ENCODE results near the gene ASCL4. TPM values are rescaled to one million over a fixed set of nuclear protein-coding genes. Genes with fewer than 3 reads are reported as not detected.

ASCL4 gene
- total RNA-seq, 1 donor, result not detected

DNA sequence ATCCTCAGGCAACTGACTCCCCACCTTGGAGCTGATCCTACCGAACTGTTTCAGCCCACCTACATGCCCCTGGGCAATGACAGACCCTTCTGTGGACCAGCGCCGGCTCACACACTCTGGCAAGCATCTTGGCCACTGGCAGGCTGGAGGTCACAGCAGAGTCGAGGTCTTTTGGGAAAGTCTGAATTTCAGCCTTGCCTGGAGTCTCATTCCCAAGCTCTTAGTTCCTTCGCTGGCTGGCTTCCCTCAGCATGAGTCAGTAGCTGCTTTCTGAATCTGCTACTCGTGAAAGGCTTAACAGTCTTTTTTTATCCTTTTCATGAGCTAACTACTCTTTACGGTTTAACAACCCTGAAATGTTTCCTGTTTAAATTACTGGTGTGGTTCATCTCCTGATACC, 44.5 kb downstream of the ASCL4 start:
- H3K27ac ChIP-seq (ENCODE audit: low read depth, low read length), result no peak overlapping the region
- no peak overlapping the region for H2AFZ ChIP-seq (ENCODE audit: low read length)
- H3K36me3 ChIP-seq (ENCODE audit: insufficient read depth, low read length), result no peaks in the 10 kb centered on the region
- H4K20me1 ChIP-seq (ENCODE audit: insufficient read depth, low read length), result no peaks in the 10 kb centered on the region
- peaks cover 3% of the 10 kb centered on the region for H3K27me3 ChIP-seq (ENCODE audit: insufficient read depth, low read length)
- H3K4me1 ChIP-seq (ENCODE audit: insufficient read depth, low read length), result peaks cover 11% of the 10 kb centered on the region
- no peaks in the 10 kb centered on the region for H3K79me2 ChIP-seq (ENCODE audit: insufficient read depth, low read length)
- TF ChIP-seq, protein P1, sequence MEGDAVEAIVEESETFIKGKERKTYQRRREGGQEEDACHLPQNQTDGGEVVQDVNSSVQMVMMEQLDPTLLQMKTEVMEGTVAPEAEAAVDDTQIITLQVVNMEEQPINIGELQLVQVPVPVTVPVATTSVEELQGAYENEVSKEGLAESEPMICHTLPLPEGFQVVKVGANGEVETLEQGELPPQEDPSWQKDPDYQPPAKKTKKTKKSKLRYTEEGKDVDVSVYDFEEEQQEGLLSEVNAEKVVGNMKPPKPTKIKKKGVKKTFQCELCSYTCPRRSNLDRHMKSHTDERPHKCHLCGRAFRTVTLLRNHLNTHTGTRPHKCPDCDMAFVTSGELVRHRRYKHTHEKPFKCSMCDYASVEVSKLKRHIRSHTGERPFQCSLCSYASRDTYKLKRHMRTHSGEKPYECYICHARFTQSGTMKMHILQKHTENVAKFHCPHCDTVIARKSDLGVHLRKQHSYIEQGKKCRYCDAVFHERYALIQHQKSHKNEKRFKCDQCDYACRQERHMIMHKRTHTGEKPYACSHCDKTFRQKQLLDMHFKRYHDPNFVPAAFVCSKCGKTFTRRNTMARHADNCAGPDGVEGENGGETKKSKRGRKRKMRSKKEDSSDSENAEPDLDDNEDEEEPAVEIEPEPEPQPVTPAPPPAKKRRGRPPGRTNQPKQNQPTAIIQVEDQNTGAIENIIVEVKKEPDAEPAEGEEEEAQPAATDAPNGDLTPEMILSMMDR (IDR thresholded peaks at IDR 0.05; ENCODE audit: extremely low read depth, low read depth, low read length), result no peak
- peaks cover 10% of the 10 kb centered on the region for H3K9me3 ChIP-seq (ENCODE audit: low read depth, low read length)
- H3K4me3 ChIP-seq (ENCODE audit: insufficient read depth, low read length), result no peak overlapping the region
- H3K4me2 ChIP-seq (ENCODE audit: insufficient read depth, low read length), result no peak overlapping the region
- peak; percentile 88 for DNase-seq (ENCODE audit: insufficient read length, low spot score, missing footprints)

DNA sequence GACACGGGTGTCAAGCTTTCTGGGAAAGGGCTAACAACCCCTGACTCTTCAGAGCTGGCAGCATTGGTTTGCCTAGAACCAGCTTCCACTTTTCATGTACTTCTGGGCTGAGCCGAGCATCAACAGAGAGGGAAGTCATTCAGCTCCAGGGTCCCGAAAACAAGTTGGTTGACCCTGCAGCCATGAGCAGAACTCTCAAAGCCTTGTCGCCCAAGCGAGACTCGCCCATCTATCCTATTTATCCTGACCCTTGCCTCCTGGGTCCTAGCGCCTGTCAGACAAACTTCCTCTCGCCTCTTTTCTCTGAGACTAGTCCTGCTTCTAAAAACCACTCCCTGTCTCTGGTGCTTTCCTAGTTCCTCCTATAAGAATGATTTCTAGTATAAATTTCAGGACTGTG, 47.9 kb downstream of the ASCL4 start:
- no peak for DNase-seq (ENCODE audit: insufficient read length, low spot score, missing footprints)
- H3K79me2 ChIP-seq (ENCODE audit: insufficient read depth, low read length), result no peaks in the 10 kb centered on the region
- H2AFZ ChIP-seq (ENCODE audit: low read length), result no peak overlapping the region
- H3K4me2 ChIP-seq (ENCODE audit: insufficient read depth, low read length), result no peak overlapping the region
- H3K36me3 ChIP-seq (ENCODE audit: insufficient read depth, low read length), result no peaks in the 10 kb centered on the region
- no peaks in the 10 kb centered on the region for H4K20me1 ChIP-seq (ENCODE audit: insufficient read depth, low read length)
- H3K9me3 ChIP-seq (ENCODE audit: low read depth, low read length), result peaks cover 6% of the 10 kb centered on the region
- no peak overlapping the region for H3K4me3 ChIP-seq (ENCODE audit: insufficient read depth, low read length)
- peaks cover 3% of the 10 kb centered on the region for H3K27me3 ChIP-seq (ENCODE audit: insufficient read depth, low read length)
- H3K27ac ChIP-seq (ENCODE audit: low read depth, low read length), result no peak overlapping the region
- H3K4me1 ChIP-seq (ENCODE audit: insufficient read depth, low read length), result peaks cover 11% of the 10 kb centered on the region
- TF ChIP-seq, protein P1 (IDR thresholded peaks at IDR 0.05; ENCODE audit: extremely low read depth, low read depth, low read length), result no peak

Other genes with a start within 250 kb of the ASCL4 start
- gene PWP1, start 88.9 kb upstream of the ASCL4 start, total RNA-seq, result 69.8 and 72.0 TPM in 2 replicates
- 36.8 and 39.1 TPM in 2 replicates for gene PRDM4, start 13.6 kb upstream of the ASCL4 start, total RNA-seq

Data from osteoblast (primary cell).